K562 (cell line): ENCODE data around the gene SHROOM3. TPM values are rescaled to one million over a fixed set of nuclear protein-coding genes. Genes with fewer than 3 reads are reported as not detected.

Source experiments
- ATAC-seq: fragments of 200-7000 bp; cut with Tn5 transposase; 3 replicates; pipeline ENCODE4 v1.9.1; 2020; ENCODE audit warnings: moderate library complexity
- BruUV-seq: library from RNA; stranded (reverse); fragments of 400-500 nt; replicated peaks from 2 replicates; lab custom pipeline; 2021; lab: Mats Ljungman, UMichigan
- CTCF ChIA-PET: fragments of 300-600 bp; formaldehyde crosslinking; extraction: SDS; loops from one replicate; lab custom pipeline; 2021; ENCODE audit warnings: low intra/inter-chr PET ratio; lab: Yijun Ruan, JAX
- POLR2A ChIA-PET: fragments of 300-600, 350-650 bp; sonication (Branson Sonifier 250); formaldehyde crosslinking; extraction: SDS; loops from one replicate; lab custom pipeline; 2021; ENCODE audit warnings: antibody characterized with exemption, inconsistent platforms; lab: Yijun Ruan, JAX
- DNase-seq, 4 experiments: peaks; one replicate each; pipeline versions ENCODE4 v3.0.0 to v3.0.0-alpha.2; 2011 to 2018; ENCODE audit warnings: low spot score in 3 of 4, mixed read lengths in 3 of 4; ENCODE audit errors: extremely low read depth in 1 of 4
- FAIRE-seq: peaks from 2 replicates; lab custom pipeline; 2011; peaks lifted over from hg19 to GRCh38; lab: Jason Lieb, UNC
- H2AFZ ChIP-seq: 2 replicates; pipeline ENCODE4 v1.6.0; 2011; ENCODE audit warnings: low read depth, low read length, control low read depth, inconsistent platforms
- H3K27ac ChIP-seq: fragments of 200-600 bp; 3 replicates; pipeline ENCODE4 v1.8.0; 2011; ENCODE audit warnings: low read depth, mild to moderate bottlenecking, control low read depth, inconsistent platforms, low read length, moderate library complexity, mixed read lengths; ENCODE audit errors: extremely low read depth
- H3K27me3 ChIP-seq, 2 experiments: fragments of 300-600 bp in 1 of 2; 2 replicates in 1 of 2; 3 replicates in 1 of 2; pipeline versions ENCODE4 v1.6.0 to v1.8.0; 2011; ENCODE audit warnings: inconsistent platforms in 2 of 2, low read length in 2 of 2, mild to moderate bottlenecking in 1 of 2, mixed read lengths in 1 of 2, moderate library complexity in 1 of 2; ENCODE audit not compliant: control insufficient read depth in 2 of 2, insufficient read depth in 2 of 2
- H3K36me3 ChIP-seq: fragments of 300-600 bp; 3 replicates; pipeline ENCODE4 v1.8.0; 2011; ENCODE audit warnings: mild to moderate bottlenecking, low read length, inconsistent platforms; ENCODE audit not compliant: control insufficient read depth, insufficient read depth
- H3K4me1 ChIP-seq, 2 experiments: fragments of 200-600 bp in 1 of 2; replicated peaks in 1 of 2; 2 replicates in 1 of 2; 3 replicates in 1 of 2; pipeline versions ENCODE4 v1.5.1 to v1.8.0; 2011; ENCODE audit warnings: inconsistent platforms in 2 of 2, low read length in 2 of 2, mild to moderate bottlenecking in 1 of 2, mixed read lengths in 1 of 2, moderate library complexity in 1 of 2; ENCODE audit not compliant: control insufficient read depth in 2 of 2, insufficient read depth in 2 of 2
- H3K4me2 ChIP-seq: 2 replicates; pipeline ENCODE4 v1.6.1; 2011; ENCODE audit warnings: low read length, control low read depth, inconsistent platforms, mixed read lengths; ENCODE audit not compliant: insufficient read depth
- H3K4me3 ChIP-seq: fragments of 200-600 bp; sonication (generic), shearing (Covaris generic); 2 replicates; pipeline ENCODE4 v1.5.1; 2016; ENCODE audit warnings: control low read depth, inconsistent platforms
- H3K79me2 ChIP-seq: fragments of 200-600 bp; 3 replicates; pipeline ENCODE4 v1.8.0; 2011; ENCODE audit warnings: low read length, inconsistent platforms; ENCODE audit not compliant: control insufficient read depth, insufficient read depth
- H3K9ac ChIP-seq, 2 experiments: 2 replicates each; pipeline versions ENCODE4 v1.6.0 to v1.6.1; 2011; ENCODE audit warnings: low read depth in 2 of 2, low read length in 2 of 2, control low read depth in 1 of 2, inconsistent platforms in 1 of 2, mild to moderate bottlenecking in 1 of 2, mixed read lengths in 1 of 2; ENCODE audit not compliant: insufficient read depth in 1 of 2
- H3K9me1 ChIP-seq: one replicate; pipeline ENCODE4 v1.6.0; 2011; ENCODE audit warnings: inconsistent platforms, mild to moderate bottlenecking, low read length, moderate library complexity; ENCODE audit not compliant: control insufficient read depth, insufficient read depth
- H3K9me3 ChIP-seq: replicated peaks from 2 replicates; pipeline ENCODE4 v1.5.1; 2011; ENCODE audit warnings: low read depth, low read length, inconsistent platforms; ENCODE audit not compliant: control insufficient read depth, insufficient read depth
- H4K20me1 ChIP-seq: replicated peaks from 2 replicates; pipeline ENCODE4 v1.6.1; 2011; ENCODE audit warnings: low read length, inconsistent platforms, mixed read lengths; ENCODE audit not compliant: control insufficient read depth, insufficient read depth
- ID3 ChIP-seq, 2 experiments: fragments of 250-450 bp in 1 of 2; fragments of 450-650 bp in 1 of 2; sonication (Bioruptor Pico) in 1 of 2; IDR thresholded peaks; 2 replicates each; pipeline versions ENCODE4 v1.6.1 to v1.8.0; 2016 to 2021; ENCODE audit warnings: mild to moderate bottlenecking in 2 of 2, moderate library complexity in 2 of 2, missing compliant biosample characterization in 1 of 2, missing genetic modification characterization in 1 of 2
- KDM4B ChIP-seq, 2 experiments: fragments of 450-650 bp in 1 of 2; sonication (generic) in 1 of 2; IDR thresholded peaks; 2 replicates each; pipeline ENCODE4 v1.6.1; 2016 to 2017; ENCODE audit warnings: borderline replicate concordance in 2 of 2, antibody characterized with exemption in 1 of 2, low read depth in 1 of 2, mild to moderate bottlenecking in 1 of 2
- NFYB ChIP-seq: IDR thresholded peaks from 2 replicates; pipeline ENCODE4 v1.6.1; 2011; ENCODE audit warnings: mild to moderate bottlenecking, moderate library complexity; ENCODE audit not compliant: insufficient read length; ENCODE audit errors: extremely low read depth
- POLR3G ChIP-seq: IDR thresholded peaks from 2 replicates; pipeline ENCODE4 v1.6.1; 2011; ENCODE audit not compliant: insufficient read length, insufficient replicate concordance; ENCODE audit errors: extremely low read depth
- RAD51 ChIP-seq: fragments of 450-650 bp; IDR thresholded peaks from 2 replicates; pipeline ENCODE4 v1.7.1; 2016; ENCODE audit warnings: low read depth, mild to moderate bottlenecking, borderline replicate concordance
- RERE ChIP-seq: sonication (generic); formaldehyde crosslinking; IDR thresholded peaks from 2 replicates; pipeline ENCODE4 v1.8.0; 2023; ENCODE audit warnings: missing genetic modification reagents, mild to moderate bottlenecking, borderline replicate concordance
- TEAD4 ChIP-seq, 2 experiments: sonication (generic) in 1 of 2; formaldehyde crosslinking in 1 of 2; IDR thresholded peaks; 2 replicates each; pipeline versions ENCODE4 v1.6.1 to v1.8.0; 2012 to 2022; ENCODE audit warnings: borderline replicate concordance in 1 of 2, inconsistent platforms in 1 of 2, low read length in 1 of 2, mild to moderate bottlenecking in 1 of 2, missing genetic modification reagents in 1 of 2
- ZC3H11A ChIP-seq: IDR thresholded peaks from 2 replicates; pipeline ENCODE4 v1.6.1; 2012; ENCODE audit warnings: low read depth, low read length, improper control_type of control experiment
- ZNF3 ChIP-seq: fragments of 250-450 bp; sonication (Bioruptor Pico); IDR thresholded peaks from 2 replicates; pipeline ENCODE4 v1.5.0; 2021; ENCODE audit warnings: mild to moderate bottlenecking, moderate library complexity
- ZSCAN32 ChIP-seq: fragments of 450-650 bp; formaldehyde crosslinking; IDR thresholded peaks from 2 replicates; pipeline ENCODE4 v1.4.0; 2020; ENCODE audit warnings: mild to moderate bottlenecking, moderate library complexity
- WGBS: fragments of 100-300 bp; shearing (Covaris generic); methylation state at CpG from one replicate; pipeline ENCODE4 v1.1.6; 2016; ENCODE audit warnings: low coverage, mixed read lengths; ENCODE audit not compliant: insufficient coverage; ENCODE audit errors: missing lambda C conversion rate; 5-methylcytosine and 5-hydroxymethylcytosine counted together
- in situ Hi-C: fragments of 300-500 bp; cut with MboI; formaldehyde crosslinking; loops from 4 replicates; pipeline ENCODE4 v1.15.0; 2018; ENCODE audit warnings: inconsistent platforms, mixed read lengths
- intact Hi-C: fragments of 100-400 bp; cut with micrococcal nuclease; formaldehyde crosslinking; loops from 2 replicates; pipeline ENCODE4 v1.14.2; 2022
- polyA plus RNA-seq, 8 experiments: library from polyadenylated mRNA; depleted of rRNA in 4 of 8; stranded (reverse) in 5 of 8; unstranded in 3 of 8; fragments of >200 nt; fragmentation: Nextera tagmentation in 2 of 8; fragmentation: Illumina TruSeq in 1 of 8; extraction: Ambion mirVana in 2 of 8; extraction: Trizol in 1 of 8; gene quantifications; 2 replicates each; pipeline versions ENCODE4 v1.2.1 to v1.2.3, GENCODE V29; 2011 to 2014; ENCODE audit warnings: inconsistent platforms in 1 of 8, missing spikeins in 1 of 8
- total RNA-seq, 7 experiments: library from RNA; depleted of rRNA in 6 of 7; stranded (reverse); fragments of >200 nt in 6 of 7; fragmentation: Illumina TruSeq in 2 of 7; extraction: Trizol in 2 of 7; gene quantifications; 2 replicates each; pipeline versions ENCODE4 v1.2.1 to v1.2.3, GENCODE V29; 2011 to 2021; ENCODE audit warnings: low replicate concordance in 1 of 7

SHROOM3 gene
- total and polyA plus RNA-seq, 9 of the 15 experiments (the other 6 are each of a cell fraction or from before 2014, with no cell fraction given) = 0.01 to 0.07 TPM; not detected in 7

DNA sequence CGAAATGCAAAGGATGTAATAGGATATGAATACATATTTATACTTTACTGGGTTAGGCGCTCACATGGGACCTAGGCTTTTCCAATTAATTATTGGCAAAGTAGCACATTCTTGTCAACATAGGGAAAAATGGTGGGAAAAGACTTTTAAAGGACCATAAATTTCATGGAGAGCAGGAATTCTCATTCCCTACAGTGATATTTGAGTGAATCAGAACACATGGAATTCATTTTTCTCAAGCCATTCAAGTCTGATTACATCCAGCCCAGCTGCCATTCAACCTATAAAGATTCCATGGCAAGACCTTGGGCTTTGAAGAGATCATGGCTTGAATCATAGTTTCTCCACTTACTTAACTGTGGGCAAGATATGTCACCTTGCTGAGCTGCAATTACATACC, 312.5 kb downstream of the SHROOM3 start:
- FAIRE-seq = no peak
- intact Hi-C loops = no loop called here

More for the DNA sequence above, 312.5 kb downstream of the SHROOM3 start:
- in situ Hi-C loops = loop anchor here (5.0 kb wide), 1 partner anchor 235 kb away; no protein-coding TSS in a partner anchor
- H3K9me3 ChIP-seq = no peaks in the 10 kb centered on the region
- no peak overlapping the region for H2AFZ ChIP-seq
- no peak for TF ChIP-seq ZSCAN32 (CRISPR knock-in tag)
- TF ChIP-seq NFYB = no peak
- no peak for TF ChIP-seq POLR3G
- TF ChIP-seq RERE (CRISPR knock-in tag) = no peak
- TF ChIP-seq ZC3H11A = no peak
- no peak for TF ChIP-seq TEAD4 (IDR thresholded peaks at IDR 0.05; ENCODE audit: low read length)
- no peak for TF ChIP-seq TEAD4 (CRISPR knock-in tag; IDR thresholded peaks at IDR 0.05; ENCODE audit: borderline replicate concordance)
- no peak for TF ChIP-seq KDM4B (IDR thresholded peaks at IDR 0.05; ENCODE audit: borderline replicate concordance in 2 of 2, low read depth in 1 of 2)
- TF ChIP-seq ID3 (CRISPR knock-in tag; IDR thresholded peaks at IDR 0.05) = no peak
- no peak for TF ChIP-seq ID3 (tag; IDR thresholded peaks at IDR 0.05)
- no peak for TF ChIP-seq RAD51
- no peak for TF ChIP-seq ZNF3 (CRISPR knock-in tag)
- H3K27ac ChIP-seq = no peak overlapping the region
- H3K9ac ChIP-seq = no peak overlapping the region
- DNase-seq (no peak), ATAC-seq (no peak)
- H3K9me1 ChIP-seq = no peaks in the 10 kb centered on the region
- BruUV-seq = no TSS peak
- no peak overlapping the region for H3K4me2 ChIP-seq
- H3K4me1 ChIP-seq = no peaks in the 10 kb centered on the region
- H3K27me3 ChIP-seq = peaks cover 0 to 10% of the 10 kb centered on the region in 2 experiments; a peak in 3 of 5 replicates
- H3K4me3 ChIP-seq = no peak overlapping the region
- WGBS = 0% methylated on average over 2 of the region's 2 CpGs
- H4K20me1 ChIP-seq = no peaks in the 10 kb centered on the region
- no peaks in the 10 kb centered on the region for H3K79me2 ChIP-seq
- CTCF ChIA-PET = no interaction called here
- H3K36me3 ChIP-seq = no peaks in the 10 kb centered on the region
- POLR2A ChIA-PET = no interaction called here
